Femur (tissue), 1 donor: ENCODE measurements around the gene TUBA1C.
"Not testable (repeated sequence)": the region's sequence is repeated elsewhere in the genome, so short reads cannot be mapped to it uniquely, and the experiment has no call there.

Experiments
- DNase-seq: peaks from one replicate; pipeline ENCODE4 v3.0.0-alpha.2; 2017

TUBA1C gene

DNA sequence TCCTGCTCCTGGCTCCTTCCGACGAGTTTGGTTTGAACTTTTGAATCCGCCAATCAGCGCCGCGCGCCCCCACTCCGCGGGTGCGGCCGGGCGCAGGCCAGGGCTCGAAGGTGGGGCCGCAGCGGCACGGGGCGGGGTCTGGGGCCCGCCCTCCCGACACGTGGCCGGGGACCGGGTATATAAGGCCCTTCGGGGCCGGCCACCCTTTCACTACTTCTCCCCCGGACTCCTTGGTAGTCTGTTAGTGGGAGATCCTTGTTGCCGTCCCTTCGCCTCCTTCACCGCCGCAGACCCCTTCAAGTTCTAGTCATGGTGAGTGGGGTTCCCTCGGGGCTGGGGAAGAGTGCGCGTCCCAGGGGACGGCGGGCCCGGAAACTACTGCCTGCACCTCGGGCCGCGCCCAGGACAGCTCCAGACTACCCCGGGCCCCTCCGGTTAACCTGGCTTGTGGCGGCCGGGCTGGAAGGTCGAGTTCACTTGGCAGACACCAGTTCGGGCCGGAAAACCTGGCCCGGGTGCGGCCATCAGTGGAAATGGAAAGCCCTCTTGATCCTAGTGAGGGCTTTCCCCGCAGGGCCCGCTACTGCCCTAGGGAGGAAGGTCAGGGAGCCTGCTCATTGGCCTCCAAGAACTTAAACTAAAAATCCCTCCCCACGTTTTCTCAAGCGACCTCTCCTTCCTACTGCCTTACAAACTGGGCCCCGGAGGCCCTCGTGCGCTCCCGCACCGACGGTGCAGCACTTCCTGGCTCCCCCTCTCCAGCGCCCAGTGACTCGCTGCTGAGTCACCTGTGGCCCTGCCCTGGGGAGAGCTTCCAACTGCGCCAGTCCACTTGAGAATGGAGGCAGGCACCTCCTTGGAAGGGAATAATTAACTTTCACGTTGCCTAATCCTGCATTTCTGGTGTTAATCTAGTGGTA lies at the start of gene TUBA1C:
TSS of gene TUBA1C (plus strand) at position 210 of the 920 bp plus-strand sequence. CDS start at position 310, 100 bp downstream.
- peak; percentile 94 for DNase-seq

DNA sequence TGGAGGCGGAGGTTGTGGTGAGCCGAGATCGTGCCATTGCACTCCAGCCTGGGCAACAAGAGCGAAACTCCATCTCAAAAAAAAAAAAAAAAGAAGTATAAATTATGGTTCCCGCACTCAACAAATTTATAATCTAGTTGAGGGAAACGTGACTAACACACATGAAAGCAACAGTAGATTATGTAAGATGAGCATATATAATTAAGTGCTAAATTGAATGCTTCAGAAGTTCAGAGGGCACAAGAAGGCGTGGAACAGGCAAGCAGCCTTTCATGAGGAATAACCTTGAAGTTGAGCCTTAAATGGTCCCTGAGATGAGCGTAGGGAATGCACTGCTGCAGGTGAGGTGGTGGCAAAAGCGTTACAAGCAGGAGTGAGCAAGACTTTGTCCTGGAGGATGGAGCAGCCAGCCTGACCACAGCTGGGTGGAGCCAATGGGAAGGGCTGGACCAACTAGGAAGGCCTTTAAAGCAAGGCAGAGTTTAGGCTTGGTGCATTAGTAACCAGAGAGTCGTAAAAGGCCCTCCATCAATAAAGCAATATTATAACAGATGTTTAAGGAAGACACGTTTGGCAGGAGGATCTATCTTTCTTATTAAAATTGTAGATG lies 45.4 kb upstream of the TUBA1C start:
- no peak for DNase-seq

DNA sequence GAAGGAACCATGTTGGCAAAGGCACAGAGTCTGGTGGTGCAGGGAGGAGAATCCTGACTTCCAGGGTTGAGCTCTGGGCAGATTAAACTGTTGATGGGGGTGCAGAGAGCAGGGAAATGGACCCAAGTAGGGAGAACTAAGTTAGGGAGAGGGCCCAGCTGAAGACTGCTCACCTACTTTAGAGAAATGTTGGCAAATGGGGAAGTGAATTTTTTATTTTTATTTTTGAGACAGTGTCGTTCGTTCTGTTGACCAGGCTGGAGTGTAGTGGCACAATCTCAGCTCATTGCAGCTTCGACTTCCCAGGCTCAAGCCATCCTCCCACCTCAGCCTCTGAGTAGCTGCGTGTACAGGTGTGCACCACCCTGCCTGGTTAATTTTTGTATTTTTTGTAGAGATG lies 43.9 kb upstream of the TUBA1C start:
- DNase-seq = no peak

DNA sequence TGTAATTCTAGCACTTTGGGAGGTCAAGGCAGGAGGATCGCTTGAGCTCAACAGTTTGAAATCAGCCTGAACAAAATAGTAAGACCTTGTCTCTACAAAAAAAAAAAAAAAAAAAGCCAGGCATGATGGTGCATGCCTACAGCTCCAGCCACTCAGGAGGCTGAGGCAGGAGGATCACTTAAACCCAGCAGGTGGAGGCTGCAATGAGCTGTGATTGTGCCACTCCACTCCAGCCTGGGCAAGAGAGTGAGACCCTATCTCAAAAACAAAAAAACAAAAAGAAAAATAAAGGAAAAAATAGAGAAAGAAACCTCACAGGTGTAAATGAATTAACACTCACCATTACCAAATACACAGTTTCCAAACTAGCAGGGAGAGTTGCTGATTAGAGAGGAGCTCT lies 41.8 kb upstream of the TUBA1C start:
- no peak for DNase-seq

DNA sequence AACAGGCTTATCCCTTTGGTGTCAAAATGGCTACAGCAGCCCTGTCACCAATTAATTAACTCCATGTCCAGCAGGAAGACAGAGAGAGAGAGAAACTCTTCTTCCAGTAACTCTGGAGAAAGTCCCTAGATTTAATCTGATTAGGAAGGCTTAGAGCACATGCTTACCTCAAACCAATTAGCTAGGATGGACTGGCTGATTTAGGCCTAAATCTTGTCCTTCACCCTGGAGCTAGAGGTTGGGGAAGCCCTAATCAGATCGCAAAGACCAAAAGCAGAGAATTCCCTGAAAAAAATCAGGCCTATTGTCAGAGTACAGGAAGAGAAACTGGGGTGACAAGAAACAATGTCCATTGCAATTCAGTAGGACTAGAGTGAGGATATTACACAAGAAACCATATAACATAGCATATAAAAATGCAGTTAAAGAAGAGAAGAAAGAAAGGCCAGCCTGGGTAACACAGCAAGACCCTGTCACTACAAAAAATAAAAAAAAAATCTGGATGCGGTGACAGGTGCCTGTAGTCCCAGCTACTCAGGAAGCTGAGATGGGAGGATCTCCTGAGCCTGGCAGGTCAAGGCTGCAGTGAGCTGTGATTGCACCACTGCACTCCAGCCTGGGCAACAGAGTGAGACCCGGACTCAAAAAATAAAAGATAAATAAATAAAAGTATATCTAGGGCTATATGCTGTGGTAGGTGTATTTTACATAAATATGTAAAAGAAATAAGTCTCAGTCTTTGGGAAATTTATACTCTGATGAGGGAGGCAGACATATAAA lies 41.1 kb upstream of the TUBA1C start:
- no peak for DNase-seq

DNA sequence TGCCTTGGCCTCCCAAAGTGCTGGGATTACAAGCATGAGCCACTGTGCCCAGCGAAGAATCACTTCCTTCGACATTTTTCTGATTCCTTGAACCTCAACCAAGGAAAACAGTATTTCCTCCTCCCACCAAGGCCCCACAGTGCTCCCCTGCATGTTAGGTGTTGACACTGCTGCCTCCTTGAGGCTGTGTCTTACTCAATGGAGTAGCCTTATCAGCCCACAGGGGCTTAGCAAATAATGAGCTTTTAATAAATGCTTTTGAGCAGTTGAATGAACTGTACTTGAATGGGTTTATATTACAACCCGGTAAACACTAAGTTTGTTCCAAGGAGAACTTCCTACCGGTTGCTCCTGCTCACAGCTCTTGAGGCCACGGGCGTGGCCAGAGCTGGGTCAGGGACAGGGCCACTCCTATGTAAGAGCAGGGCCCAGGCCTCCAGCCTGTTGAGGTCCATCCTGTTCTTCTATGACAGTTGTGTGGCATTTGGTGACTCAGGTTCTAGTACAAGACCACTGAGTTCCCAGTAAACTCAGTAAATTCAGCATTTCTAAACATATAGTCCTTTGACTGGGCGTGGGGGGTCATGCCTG lies 39.2 kb upstream of the TUBA1C start:
- DNase-seq = no peak

DNA sequence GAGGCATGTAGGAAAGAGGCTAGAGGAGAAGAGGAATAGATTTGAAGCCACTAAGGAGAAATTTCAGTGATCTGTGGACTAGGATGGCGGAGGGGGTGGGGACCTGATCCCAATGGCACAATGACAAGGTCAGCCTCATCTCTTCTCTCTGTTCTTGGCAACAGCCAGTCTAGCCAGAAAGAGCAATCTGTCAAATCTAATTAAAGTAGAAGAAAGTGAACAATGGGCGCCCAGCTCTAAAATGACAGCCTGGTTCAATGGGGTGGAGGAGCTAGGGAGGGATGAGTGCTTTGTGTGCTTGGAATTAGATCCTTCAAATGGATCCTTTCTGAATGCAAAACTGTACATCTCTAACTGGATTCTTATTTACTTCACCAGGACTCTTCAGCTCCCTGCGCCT lies 37.2 kb upstream of the TUBA1C start:
- DNase-seq = no peak

DNA sequence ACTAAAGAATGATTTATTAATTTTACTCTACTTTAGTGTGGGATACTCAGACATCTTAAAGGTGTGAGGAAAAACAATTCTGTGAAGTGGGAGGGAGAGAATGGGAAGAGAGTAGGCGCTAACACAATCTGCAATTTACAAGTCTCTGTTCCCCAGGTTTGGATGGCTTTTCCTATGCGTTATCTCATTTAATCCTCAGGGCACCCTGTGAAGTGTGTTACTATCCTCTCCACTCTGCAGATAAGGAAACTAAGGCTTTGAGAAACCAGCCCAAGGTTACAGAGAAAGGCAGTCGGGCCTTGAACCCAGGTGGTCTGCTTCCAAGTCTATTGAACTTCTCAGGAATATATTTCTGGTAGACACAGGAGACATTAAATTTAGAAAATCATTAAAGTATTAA lies 36.2 kb upstream of the TUBA1C start:
- DNase-seq = no peak

DNA sequence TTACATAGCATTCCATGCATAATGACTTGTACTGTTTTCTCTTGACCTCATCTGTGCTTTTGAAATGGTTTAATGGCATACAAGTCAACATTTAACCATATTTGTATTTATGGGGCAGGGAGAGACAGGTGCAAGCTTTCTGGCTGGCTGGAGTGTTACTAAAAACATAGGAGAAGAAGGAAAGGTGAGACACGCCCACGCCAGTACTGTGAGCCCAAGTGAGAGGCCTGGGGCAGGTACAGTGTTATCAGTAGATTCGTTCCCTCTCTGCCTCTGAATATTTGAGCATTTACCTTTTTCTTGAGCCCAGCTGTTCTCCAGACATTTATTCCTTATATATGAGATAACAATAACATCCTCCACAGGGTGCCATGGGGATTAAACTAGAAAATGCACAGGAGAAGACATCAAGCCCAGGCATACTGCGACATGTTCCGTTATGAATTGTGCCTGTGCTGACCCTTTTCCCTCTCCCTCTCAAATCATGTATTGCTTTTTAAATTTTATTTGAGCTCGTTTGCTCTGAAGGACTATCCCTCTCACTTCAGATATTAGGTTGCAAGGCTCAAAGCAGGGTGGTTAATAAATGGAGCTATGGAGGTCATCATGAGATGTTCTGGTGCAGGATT lies 34.6 kb upstream of the TUBA1C start:
- no peak for DNase-seq

DNA sequence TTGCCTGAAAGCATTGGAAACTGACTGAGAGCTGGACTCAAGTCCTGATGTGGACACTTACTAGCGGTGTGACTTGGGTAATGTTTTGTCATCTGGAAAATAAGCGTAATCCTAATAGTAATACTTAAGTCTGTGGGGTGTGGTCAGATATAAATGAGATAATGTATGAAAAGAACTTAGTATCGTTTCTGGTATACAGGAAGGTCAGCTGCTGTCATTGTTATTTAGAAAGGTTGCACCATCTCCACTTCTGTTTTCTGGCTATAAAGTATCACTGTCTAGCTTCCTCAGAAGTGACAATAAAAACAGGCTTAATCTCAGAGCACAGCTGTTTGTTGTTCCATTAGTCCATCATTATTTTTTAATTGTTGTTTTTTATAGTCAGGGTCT lies 34.1 kb upstream of the TUBA1C start:
- no peak for DNase-seq

DNA sequence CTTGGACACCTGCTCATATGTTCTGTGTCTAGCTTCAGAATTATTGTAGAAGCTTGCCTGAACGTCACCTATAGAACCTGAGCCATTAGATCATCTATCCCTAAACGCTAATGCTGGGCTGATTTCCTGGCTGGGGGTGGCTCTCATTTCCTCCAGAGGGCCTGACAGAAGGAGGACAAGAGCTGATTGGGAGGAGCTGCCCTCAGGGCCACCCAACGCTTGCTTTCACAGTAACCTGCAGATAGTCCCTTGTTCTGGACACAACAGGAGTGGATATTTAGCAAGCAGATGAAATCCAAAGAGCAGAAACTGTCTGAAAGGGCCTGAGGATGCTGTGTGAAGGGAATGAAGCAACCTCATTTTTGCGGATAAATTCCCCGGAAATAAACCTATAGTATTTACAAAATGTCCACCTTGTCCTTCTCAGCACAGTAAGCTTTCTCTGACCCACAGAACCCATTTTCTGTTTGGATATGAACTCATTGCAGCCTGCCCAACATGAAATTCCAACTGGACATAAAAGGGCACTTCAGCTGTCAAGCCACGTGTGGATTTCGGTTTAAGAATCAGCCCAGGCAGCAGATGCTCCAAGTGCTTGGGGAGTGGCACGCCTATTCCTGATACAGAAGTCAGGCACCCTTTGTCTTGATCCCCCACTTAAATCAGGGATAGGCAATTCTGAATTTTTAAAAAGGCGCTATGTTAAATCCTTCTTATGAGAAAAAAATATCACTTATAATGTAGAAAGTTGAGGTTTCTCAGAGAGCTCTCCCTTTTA lies 32.8 kb upstream of the TUBA1C start:
- DNase-seq = peak; percentile 41

DNA sequence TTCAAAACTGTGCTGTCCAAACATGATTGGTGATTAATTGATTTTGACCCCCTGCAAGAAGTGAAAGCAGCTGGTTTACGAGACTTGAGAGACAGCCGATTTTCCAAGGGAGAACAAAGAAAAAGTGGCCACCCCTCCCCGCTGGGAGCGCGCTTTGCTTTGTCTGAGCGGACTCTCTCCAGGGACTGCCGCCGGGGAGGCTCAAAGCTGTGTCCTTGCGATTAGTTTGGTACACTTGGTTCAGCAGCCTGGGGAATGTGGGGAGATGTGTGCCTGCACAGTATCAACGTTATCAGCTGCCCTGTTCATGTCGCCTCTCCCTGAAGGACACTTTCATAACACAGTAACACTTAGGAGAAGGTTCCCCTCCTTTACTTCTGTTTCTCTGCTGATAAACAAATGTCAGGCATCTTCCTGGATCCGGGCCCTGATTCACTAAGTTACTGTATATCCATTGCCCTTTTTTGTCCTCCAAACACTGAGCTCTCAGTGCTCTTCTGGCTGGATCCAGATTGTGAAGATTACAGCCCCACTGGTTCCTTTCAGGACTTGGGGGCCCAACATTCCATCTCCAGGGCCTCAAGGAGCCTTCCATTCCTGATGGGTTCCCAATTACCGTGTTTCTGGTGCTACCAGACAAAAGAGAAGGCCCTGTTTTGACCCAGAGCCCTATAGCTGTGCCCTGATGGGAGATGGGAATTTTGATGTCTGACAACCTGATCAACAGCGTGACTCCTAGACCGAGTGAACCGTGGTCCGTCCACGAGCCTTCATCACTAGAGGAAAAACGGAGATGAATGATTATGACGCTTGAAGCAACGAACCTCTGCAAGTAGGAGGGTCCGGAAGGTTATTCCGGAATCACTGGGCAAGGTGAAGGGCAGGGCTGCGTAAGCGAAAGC lies 31.7 kb upstream of the TUBA1C start:
- peak; percentile 57 for DNase-seq

DNA sequence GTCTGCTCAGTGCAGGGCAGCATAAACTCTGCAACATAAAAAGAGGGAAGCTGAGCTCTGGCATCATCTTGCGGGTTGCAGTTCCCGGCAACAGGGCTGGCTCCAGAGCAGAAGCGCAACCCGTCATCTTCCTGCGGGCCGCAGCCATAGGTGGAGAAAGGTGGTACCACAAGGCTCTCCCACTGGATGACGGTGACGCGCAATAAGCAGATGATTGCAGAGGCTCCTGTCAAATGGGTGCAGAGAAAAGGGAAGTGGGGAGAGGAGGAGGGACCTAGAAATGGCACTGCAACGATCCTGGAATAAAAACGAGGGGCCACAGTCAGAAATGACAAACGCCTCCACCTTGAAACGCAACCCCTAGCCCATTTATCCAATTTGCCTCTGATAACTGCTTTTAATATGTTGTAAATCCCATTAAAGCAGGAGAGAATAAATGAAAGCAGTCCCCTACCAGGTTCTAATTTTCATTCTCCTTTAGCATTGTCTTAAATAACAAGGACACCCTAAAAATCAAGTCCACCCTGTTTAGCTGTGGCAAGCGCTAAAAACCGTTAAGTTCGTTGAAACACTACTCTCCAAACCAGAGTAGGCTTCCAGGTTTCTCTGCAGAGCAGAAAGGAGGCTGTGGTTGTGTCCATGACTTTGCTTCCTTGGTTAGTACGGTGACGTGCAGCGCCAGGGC lies 30.9 kb upstream of the TUBA1C start:
- DNase-seq = peak; percentile 69

DNA sequence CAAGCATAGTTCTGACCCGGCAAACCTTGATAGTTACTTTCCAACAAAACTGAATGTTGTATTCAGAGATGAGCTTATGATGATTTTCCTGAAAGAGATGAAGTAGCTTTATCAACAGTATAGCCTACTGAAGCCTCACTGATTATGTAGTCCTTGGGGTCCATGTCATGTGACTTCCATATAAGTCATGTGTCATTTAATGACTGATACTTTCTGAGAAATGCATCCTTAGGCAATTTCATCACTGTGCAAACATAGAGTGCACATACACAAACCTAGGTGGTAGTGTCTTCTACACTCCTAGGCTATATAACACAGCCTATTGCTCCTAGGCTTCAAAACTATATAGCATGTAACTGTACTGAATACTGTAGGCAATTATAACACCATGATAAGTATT lies 28.5 kb upstream of the TUBA1C start:
- no peak for DNase-seq

DNA sequence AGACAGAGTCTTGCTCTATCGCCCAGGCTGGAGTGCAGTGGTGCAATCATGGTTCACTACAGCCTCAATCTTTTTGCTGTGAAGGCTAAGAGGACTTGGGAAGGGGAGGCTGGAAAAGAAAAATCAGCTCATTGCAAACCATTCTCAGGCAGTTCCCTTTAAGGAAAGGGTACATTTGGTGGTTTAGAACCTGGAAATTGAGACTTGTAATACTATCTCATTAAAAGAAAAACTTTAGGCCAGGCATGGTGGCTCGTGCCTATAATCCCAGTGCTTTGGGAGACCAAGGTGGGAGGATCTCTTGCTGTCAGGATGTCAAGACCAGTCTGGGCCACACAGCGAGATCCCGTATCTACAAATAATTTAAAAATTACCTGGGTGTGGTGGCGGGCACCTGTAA lies 21.3 kb upstream of the TUBA1C start:
- DNase-seq = no peak

DNA sequence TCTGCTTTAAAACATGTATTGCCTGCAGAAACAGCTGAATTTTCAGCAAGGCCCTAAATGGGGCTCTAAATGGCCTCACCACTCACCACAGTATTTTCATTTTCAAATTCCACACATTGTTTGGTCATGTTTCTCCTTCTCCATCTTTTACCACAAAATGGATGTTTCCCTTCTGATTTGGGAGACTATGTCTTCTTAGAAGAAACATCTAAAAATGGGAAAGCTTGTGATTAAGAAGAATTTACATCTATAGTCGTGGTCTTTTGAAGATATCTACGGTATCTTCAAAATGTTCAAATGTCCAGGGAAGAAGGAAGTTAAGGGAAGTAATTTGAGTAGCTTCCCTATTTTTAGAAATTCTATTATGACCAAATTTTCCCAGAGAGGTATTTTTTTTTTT lies 20.7 kb upstream of the TUBA1C start:
- no peak for DNase-seq

DNA sequence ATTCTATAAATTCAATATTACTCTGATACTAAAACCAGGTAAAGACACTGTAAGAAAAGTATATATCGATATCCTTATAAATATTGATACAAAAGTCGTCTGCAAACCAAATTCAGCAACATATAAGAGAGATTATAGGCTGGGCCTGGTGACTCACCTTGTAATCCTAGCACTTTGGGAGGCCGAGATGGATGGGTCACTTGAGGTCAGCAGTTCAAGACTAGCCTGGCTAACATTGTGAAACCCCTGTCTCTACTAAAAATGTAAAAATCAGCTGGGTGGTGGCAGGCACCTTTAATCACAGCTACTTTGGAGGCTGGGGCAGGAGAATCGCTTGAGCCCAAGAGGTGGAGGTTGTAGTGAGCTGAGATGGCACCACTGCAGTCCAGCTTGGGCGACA lies 13.5 kb upstream of the TUBA1C start:
- no peak for DNase-seq

DNA sequence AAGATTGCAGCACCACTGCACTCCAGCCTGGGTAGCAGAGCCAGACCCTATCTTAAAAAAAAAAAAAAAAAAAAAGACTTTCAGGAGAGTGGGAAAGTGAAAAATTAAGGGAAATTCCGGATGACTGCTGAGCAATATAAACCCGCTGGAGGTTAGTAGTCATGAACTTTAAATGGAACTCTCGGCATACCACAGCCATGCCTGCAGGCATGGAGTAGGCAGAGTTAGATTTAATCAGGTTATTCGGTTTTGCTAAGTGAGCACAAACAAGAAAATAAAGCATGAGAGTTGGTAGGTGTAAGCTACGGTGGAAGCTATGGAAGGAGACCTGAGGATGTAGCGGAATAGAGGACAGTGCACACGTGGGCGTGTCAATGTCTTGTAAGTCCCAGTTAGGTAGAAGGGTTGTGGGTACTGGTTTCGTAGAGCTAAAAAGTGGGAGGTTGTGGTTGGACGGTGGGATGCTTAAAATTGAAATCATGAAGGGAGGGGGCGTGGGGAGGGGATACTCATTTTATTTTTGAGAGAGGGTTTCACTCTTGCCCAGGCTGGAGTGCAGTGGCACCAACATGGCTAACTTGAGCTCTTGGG lies 11.8 kb upstream of the TUBA1C start:
- DNase-seq = no peak

DNA sequence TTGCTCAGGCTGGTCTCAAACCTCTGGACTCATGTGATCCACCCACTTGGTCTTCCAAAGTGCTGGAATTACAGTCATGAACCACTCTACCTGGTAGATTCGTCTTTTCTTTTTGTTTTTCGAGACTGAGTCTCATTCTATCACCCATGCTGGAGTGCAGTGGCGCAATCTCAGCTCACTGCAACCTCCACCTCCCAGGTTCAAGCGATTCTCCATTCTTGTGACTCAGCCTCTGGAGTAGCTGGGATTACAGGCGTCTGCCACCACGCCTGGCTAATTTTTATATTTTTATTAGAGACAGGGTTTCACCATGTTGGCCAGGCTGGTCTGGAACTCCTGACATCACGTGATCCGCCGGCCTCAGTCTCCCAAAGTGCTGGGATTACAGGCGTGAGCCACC lies 9.4 kb upstream of the TUBA1C start:
- DNase-seq = not testable (repeated sequence)
